GM23338 (cell line): ENCODE measurements around the gene FANCB. TPM values are rescaled to one million over a fixed set of nuclear protein-coding genes. Genes with fewer than 3 reads are reported as not detected.

Experiments
- ATAC-seq: fragments of 200-7000 bp; cut with Tn5 transposase; 3 replicates; pipeline ENCODE4 v1.9.1; 2020
- DNase-seq: peaks from one replicate; pipeline ENCODE4 v3.0.0-alpha.2; 2015; ENCODE audit warnings: low spot score
- H2AFZ ChIP-seq: fragments of 200-600 bp; sonication (generic); 2 replicates; pipeline ENCODE4 v1.8.0; 2016; ENCODE audit warnings: antibody characterized with exemption, mild to moderate bottlenecking, moderate library complexity
- H3F3A ChIP-seq: fragments of 200-600 bp; sonication (generic); replicated peaks from 2 replicates; pipeline ENCODE4 v1.8.0; 2017; ENCODE audit warnings: antibody characterized with exemption, mixed run types, low read depth
- H3K27ac ChIP-seq: fragments of 200-600 bp; sonication (generic); 2 replicates; pipeline ENCODE4 v1.6.1; 2016; ENCODE audit warnings: low read depth
- H3K27me3 ChIP-seq: fragments of 200-600 bp; sonication (generic); 2 replicates; pipeline ENCODE4 v1.8.0; 2016; ENCODE audit warnings: mild to moderate bottlenecking, mixed run types, moderate library complexity; ENCODE audit not compliant: insufficient read depth
- H3K36me3 ChIP-seq: fragments of 200-600 bp; sonication (generic); 2 replicates; pipeline ENCODE4 v1.8.0; 2016; ENCODE audit warnings: mild to moderate bottlenecking; ENCODE audit not compliant: insufficient read depth
- H3K4me1 ChIP-seq: fragments of 200-600 bp; sonication (generic); 2 replicates; pipeline ENCODE4 v1.8.0; 2016; ENCODE audit warnings: mild to moderate bottlenecking, moderate library complexity; ENCODE audit not compliant: insufficient read depth
- H3K4me2 ChIP-seq: fragments of 200-600 bp; sonication (generic); 2 replicates; pipeline ENCODE4 v1.7.1; 2017; ENCODE audit warnings: mixed run types
- H3K4me3 ChIP-seq: fragments of 200-600 bp; sonication (generic); 2 replicates; pipeline ENCODE4 v1.6.1; 2016; ENCODE audit warnings: mixed run types
- H3K79me2 ChIP-seq: fragments of 200-600 bp; sonication (generic); replicated peaks from 2 replicates; pipeline ENCODE4 v1.8.0; 2017; ENCODE audit warnings: mild to moderate bottlenecking; ENCODE audit not compliant: insufficient read depth
- H3K9me2 ChIP-seq: fragments of 200-600 bp; sonication (generic); 2 replicates; pipeline ENCODE4 v1.8.0; 2017; ENCODE audit not compliant: insufficient read depth
- H4K20me1 ChIP-seq: fragments of 200-600 bp; sonication (generic); replicated peaks from 2 replicates; pipeline ENCODE4 v1.8.0; 2017; ENCODE audit warnings: mild to moderate bottlenecking; ENCODE audit not compliant: insufficient read depth
- H3K27ac Mint-ChIP-seq: 2 replicates; pipeline ENCODE4 v1.8.0; 2020; ENCODE audit warnings: inconsistent platforms, mild to moderate bottlenecking, moderate library complexity, mixed read lengths
- H3K27me3 Mint-ChIP-seq: 3 replicates; pipeline ENCODE4 v1.8.0; 2022; ENCODE audit warnings: low read depth, mild to moderate bottlenecking, moderate library complexity, mixed read lengths, inconsistent platforms; ENCODE audit not compliant: insufficient read depth, poor library complexity
- H3K36me3 Mint-ChIP-seq: 3 replicates; pipeline ENCODE4 v1.8.0; 2021; ENCODE audit warnings: low read depth, mild to moderate bottlenecking, inconsistent platforms, moderate library complexity, mixed read lengths
- H3K4me1 Mint-ChIP-seq: 3 replicates; pipeline ENCODE4 v1.8.0; 2020; ENCODE audit warnings: mild to moderate bottlenecking, inconsistent platforms, mixed read lengths
- H3K4me3 Mint-ChIP-seq: 3 replicates; pipeline ENCODE4 v1.8.0; 2021; ENCODE audit warnings: moderate library complexity, mild to moderate bottlenecking, inconsistent platforms, mixed read lengths
- H3K9me3 Mint-ChIP-seq: 3 replicates; pipeline ENCODE4 v1.8.0; 2020; ENCODE audit warnings: moderate library complexity, mild to moderate bottlenecking, inconsistent platforms, mixed read lengths
- CREB1 ChIP-seq: fragments of 250-450 bp; sonication (Bioruptor Pico); IDR thresholded peaks from 2 replicates; pipeline ENCODE4 v1.5.0; 2020; ENCODE audit warnings: low read depth, mild to moderate bottlenecking, moderate library complexity
- ETS1 ChIP-seq: IDR thresholded peaks from 2 replicates; pipeline ENCODE4 v1.6.1; 2016; ENCODE audit warnings: antibody characterized with exemption
- EZH2 ChIP-seq: fragments of 200-600 bp; sonication (generic); IDR thresholded peaks from one replicate; pipeline ENCODE4 v1.8.0; 2017; ENCODE audit warnings: antibody characterized with exemption, mild to moderate bottlenecking, low read depth; ENCODE audit not compliant: unreplicated experiment
- EZH2phosphoT487 ChIP-seq: fragments of 200-600 bp; sonication (generic); IDR thresholded peaks from one replicate; pipeline ENCODE4 v1.8.1; 2018; ENCODE audit warnings: antibody characterized with exemption; ENCODE audit not compliant: unreplicated experiment
- JUNB ChIP-seq: IDR thresholded peaks from one replicate; pipeline ENCODE4 v1.6.1; 2016; ENCODE audit warnings: antibody characterized with exemption; ENCODE audit not compliant: unreplicated experiment
- NANOG ChIP-seq: IDR thresholded peaks from 2 replicates; pipeline ENCODE4 v1.6.1; 2016; ENCODE audit warnings: antibody characterized with exemption, borderline replicate concordance
- STAT1 ChIP-seq: IDR thresholded peaks from one replicate; pipeline ENCODE4 v1.6.1; 2016; ENCODE audit warnings: antibody characterized with exemption; ENCODE audit not compliant: unreplicated experiment
- ZNF114 ChIP-seq: fragments of 250-450 bp; sonication (Bioruptor Pico); IDR thresholded peaks from 2 replicates; pipeline ENCODE4 v1.5.0; 2020; ENCODE audit warnings: mild to moderate bottlenecking, moderate library complexity
- ZNF331 ChIP-seq: fragments of 250-450 bp; sonication (Bioruptor Pico); IDR thresholded peaks from 2 replicates; pipeline ENCODE4 v1.5.0; 2020; ENCODE audit warnings: low read depth, mild to moderate bottlenecking, moderate library complexity
- polyA plus RNA-seq: library from polyadenylated mRNA; unstranded; fragments of >200 nt; fragmentation: Nextera tagmentation; extraction: Ambion mirVana; gene quantifications from 2 replicates; pipeline ENCODE4 v1.2.1, GENCODE V29; 2016
- total RNA-seq: library from RNA; depleted of rRNA; stranded (reverse); fragments of >200 nt; shearing (Covaris generic); gene quantifications from 2 replicates; pipeline ENCODE4 v1.2.3, GENCODE V29; 2014
- TF ChIP-seq, protein P1 (sequence below): IDR thresholded peaks from one replicate; pipeline ENCODE4 v1.6.1; 2018; ENCODE audit warnings: antibody characterized with exemption; ENCODE audit not compliant: unreplicated experiment
- TF ChIP-seq, protein P2 (sequence below), 2 experiments: fragments of 200-600 bp in 1 of 2; sonication (generic) in 1 of 2; conservative IDR thresholded peaks; 2 replicates each; pipeline versions ENCODE4 v1.5.1 to v1.6.1; 2016 to 2017; ENCODE audit warnings: antibody characterized with exemption in 2 of 2, low read depth in 2 of 2, mild to moderate bottlenecking in 2 of 2, moderate library complexity in 1 of 2

The FANCB gene
- total and polyA plus RNA-seq, 2 experiments from 2014 or later: 16.2 to 16.8 TPM

DNA sequence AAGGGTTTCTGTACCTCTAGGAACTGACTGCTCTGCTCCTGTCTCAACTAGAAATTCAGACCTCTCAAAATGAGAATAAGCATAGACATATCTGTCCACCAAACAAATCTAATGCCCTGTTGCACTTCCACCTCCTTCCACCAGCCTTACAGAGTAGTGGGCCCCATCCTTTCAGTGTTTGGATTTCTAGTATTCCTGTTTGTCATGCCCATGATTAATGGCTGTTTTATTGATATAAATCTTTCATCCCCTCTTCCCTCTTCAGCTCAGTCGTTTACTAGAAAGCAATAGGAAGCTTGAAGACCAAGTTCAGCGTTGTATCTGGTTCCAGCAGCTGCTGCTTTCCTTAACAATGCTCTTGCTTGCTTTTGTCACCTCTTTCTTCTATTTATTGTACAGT, 46.5 kb upstream of the FANCB start (continued):
- TF ChIP-seq, protein P1, sequence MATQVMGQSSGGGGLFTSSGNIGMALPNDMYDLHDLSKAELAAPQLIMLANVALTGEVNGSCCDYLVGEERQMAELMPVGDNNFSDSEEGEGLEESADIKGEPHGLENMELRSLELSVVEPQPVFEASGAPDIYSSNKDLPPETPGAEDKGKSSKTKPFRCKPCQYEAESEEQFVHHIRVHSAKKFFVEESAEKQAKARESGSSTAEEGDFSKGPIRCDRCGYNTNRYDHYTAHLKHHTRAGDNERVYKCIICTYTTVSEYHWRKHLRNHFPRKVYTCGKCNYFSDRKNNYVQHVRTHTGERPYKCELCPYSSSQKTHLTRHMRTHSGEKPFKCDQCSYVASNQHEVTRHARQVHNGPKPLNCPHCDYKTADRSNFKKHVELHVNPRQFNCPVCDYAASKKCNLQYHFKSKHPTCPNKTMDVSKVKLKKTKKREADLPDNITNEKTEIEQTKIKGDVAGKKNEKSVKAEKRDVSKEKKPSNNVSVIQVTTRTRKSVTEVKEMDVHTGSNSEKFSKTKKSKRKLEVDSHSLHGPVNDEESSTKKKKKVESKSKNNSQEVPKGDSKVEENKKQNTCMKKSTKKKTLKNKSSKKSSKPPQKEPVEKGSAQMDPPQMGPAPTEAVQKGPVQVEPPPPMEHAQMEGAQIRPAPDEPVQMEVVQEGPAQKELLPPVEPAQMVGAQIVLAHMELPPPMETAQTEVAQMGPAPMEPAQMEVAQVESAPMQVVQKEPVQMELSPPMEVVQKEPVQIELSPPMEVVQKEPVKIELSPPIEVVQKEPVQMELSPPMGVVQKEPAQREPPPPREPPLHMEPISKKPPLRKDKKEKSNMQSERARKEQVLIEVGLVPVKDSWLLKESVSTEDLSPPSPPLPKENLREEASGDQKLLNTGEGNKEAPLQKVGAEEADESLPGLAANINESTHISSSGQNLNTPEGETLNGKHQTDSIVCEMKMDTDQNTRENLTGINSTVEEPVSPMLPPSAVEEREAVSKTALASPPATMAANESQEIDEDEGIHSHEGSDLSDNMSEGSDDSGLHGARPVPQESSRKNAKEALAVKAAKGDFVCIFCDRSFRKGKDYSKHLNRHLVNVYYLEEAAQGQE: no peak
- TF ChIP-seq, protein P2, sequence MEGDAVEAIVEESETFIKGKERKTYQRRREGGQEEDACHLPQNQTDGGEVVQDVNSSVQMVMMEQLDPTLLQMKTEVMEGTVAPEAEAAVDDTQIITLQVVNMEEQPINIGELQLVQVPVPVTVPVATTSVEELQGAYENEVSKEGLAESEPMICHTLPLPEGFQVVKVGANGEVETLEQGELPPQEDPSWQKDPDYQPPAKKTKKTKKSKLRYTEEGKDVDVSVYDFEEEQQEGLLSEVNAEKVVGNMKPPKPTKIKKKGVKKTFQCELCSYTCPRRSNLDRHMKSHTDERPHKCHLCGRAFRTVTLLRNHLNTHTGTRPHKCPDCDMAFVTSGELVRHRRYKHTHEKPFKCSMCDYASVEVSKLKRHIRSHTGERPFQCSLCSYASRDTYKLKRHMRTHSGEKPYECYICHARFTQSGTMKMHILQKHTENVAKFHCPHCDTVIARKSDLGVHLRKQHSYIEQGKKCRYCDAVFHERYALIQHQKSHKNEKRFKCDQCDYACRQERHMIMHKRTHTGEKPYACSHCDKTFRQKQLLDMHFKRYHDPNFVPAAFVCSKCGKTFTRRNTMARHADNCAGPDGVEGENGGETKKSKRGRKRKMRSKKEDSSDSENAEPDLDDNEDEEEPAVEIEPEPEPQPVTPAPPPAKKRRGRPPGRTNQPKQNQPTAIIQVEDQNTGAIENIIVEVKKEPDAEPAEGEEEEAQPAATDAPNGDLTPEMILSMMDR (conservative IDR thresholded peaks at IDR 0.05; ENCODE audit: low read depth in 2 of 2): no peak
- TF ChIP-seq JUNB (no peak), EZH2 (no peak)

- no peaks in the 10 kb centered on the region for H3K27me3 Mint-ChIP-seq
- Histone ChIP-seq H3K36me3 (no peaks in the 10 kb centered on the region; the same call in 1 of the 2 replicates), H3K27ac (no peak overlapping the region), H3K27me3 (no peaks in the 10 kb centered on the region), H2AFZ (no peak overlapping the region), H3K79me2 (no peaks in the 10 kb centered on the region), H4K20me1 (no peaks in the 10 kb centered on the region), H3K4me2 (no peak overlapping the region), H3K4me1 (no peaks in the 10 kb centered on the region), H3K9me2 (no peaks in the 10 kb centered on the region), H3F3A (no peaks in the 10 kb centered on the region), H3K4me3 (no peak overlapping the region)
- ATAC-seq (no peak), DNase-seq (no peak)
- H3K4me3 Mint-ChIP-seq: no peak overlapping the region
- H3K4me1 Mint-ChIP-seq: no peaks in the 10 kb centered on the region
- H3K9me3 Mint-ChIP-seq: no peaks in the 10 kb centered on the region
- peaks cover 19% of the 10 kb centered on the region for H3K36me3 Mint-ChIP-seq
- H3K27ac Mint-ChIP-seq: no peak overlapping the region
- TF ChIP-seq ETS1: no peak
- no peak for TF ChIP-seq STAT1
- no peak for TF ChIP-seq ZNF114 (CRISPR knock-in tag)
- no peak for TF ChIP-seq ZNF331 (CRISPR knock-in tag)
- TF ChIP-seq CREB1: no peak
- TF ChIP-seq, protein P1: no peak
- no peak for TF ChIP-seq EZH2
- TF ChIP-seq NANOG: no peak
- no peak for TF ChIP-seq JUNB
- TF ChIP-seq EZH2phosphoT487: no peak
- TF ChIP-seq, protein P2 (conservative IDR thresholded peaks at IDR 0.05; ENCODE audit: low read depth in 2 of 2): no peak
Observed at GRCh38 chrX:14916017-14916674, 43.3 kb upstream of the FANCB start.
